ENCODE data around the gene RASSF8. TPM values are rescaled to one million over a fixed set of nuclear protein-coding genes. Genes with fewer than 3 reads are reported as not detected.

The RASSF8 gene
- total RNA-seq, 1 donor from 2014 or later = 35.3 TPM

DNA sequence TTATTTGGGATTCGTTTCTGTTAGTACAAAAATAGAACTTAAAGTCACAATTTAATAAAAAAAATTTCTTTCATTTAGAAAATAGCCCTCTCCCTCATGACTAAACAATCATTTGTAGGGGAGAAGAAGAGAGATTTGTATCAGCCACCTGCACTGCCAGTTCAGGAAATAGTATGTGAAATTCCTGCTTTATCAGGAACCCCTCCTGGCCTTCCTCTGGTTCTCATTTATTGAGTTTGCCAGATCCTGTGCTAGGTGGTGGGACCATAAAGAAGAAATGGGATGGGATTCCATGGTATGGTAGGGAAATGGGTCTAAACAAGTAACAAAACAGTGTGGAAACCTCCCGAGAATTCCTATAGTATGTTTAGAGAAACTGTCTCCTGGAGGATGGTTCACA, 30.0 kb downstream of the RASSF8 start:
- Histone ChIP-seq H3K4me3 (ENCODE audit: low read depth, low read length) (no peak overlapping the region), H3K36me3 (ENCODE audit: control insufficient read depth, insufficient read depth, low read length) (no peaks in the 10 kb centered on the region), H3K27me3 (ENCODE audit: control insufficient read depth, insufficient read depth, low read length) (no peaks in the 10 kb centered on the region)
- TF ChIP-seq CTCF (IDR thresholded peaks at IDR 0.05; ENCODE audit: insufficient read depth, low read length, poor library complexity, severe bottlenecking) = no peak
- no peak for DNase-seq (ENCODE audit: low read depth)

DNA sequence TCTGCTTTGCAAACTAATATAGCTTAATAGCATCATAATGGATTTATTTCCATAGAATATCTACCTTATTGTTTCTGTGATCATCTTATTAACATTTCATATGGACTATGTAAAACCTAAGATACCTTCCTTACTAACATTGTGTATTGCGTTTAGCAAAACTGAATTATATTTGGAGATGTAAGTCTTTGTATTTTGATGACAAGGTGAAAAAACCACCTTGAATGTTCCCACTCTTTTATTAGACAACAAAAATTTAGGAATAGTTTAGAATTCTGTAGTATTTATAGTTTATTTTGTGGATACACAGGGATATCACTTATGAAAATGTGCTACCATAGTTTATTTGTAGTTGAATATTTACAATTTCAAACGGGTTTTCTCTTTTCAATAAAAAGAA, 32.0 kb downstream of the RASSF8 start:
- no peak for TF ChIP-seq CTCF (IDR thresholded peaks at IDR 0.05; ENCODE audit: insufficient read depth, low read length, poor library complexity, severe bottlenecking)
- no peak overlapping the region for H3K4me3 ChIP-seq (ENCODE audit: low read depth, low read length)
- no peak for DNase-seq (ENCODE audit: low read depth)
- H3K36me3 ChIP-seq (ENCODE audit: control insufficient read depth, insufficient read depth, low read length) = no peaks in the 10 kb centered on the region
- no peaks in the 10 kb centered on the region for H3K27me3 ChIP-seq (ENCODE audit: control insufficient read depth, insufficient read depth, low read length)

GRCh38 chr12:25992026-25992782, 33.7 kb downstream of the RASSF8 start:
- no peak for TF ChIP-seq CTCF (IDR thresholded peaks at IDR 0.05; ENCODE audit: insufficient read depth, low read length, poor library complexity, severe bottlenecking)
- H3K36me3 ChIP-seq (ENCODE audit: control insufficient read depth, insufficient read depth, low read length) = no peaks in the 10 kb centered on the region
- H3K27me3 ChIP-seq (ENCODE audit: control insufficient read depth, insufficient read depth, low read length) = no peaks in the 10 kb centered on the region
- DNase-seq (ENCODE audit: low read depth) = no peak
- H3K4me3 ChIP-seq (ENCODE audit: low read depth, low read length) = no peak overlapping the region

- Histone ChIP-seq H3K27me3 (ENCODE audit: control insufficient read depth, insufficient read depth, low read length) (no peaks in the 10 kb centered on the region), H3K4me3 (ENCODE audit: low read depth, low read length) (no peak overlapping the region), H3K36me3 (ENCODE audit: control insufficient read depth, insufficient read depth, low read length) (no peaks in the 10 kb centered on the region)
- TF ChIP-seq CTCF (IDR thresholded peaks at IDR 0.05; ENCODE audit: insufficient read depth, low read length, poor library complexity, severe bottlenecking) = no peak
- no peak for DNase-seq (ENCODE audit: low read depth)
These were observed 35.6 kb downstream of the RASSF8 start for GRCh38 chr12:25993901-25994651.

GRCh38 chr12:25994901-25995625, 36.6 kb downstream of the RASSF8 start:
- Histone ChIP-seq H3K36me3 (ENCODE audit: control insufficient read depth, insufficient read depth, low read length) (no peaks in the 10 kb centered on the region), H3K27me3 (ENCODE audit: control insufficient read depth, insufficient read depth, low read length) (no peaks in the 10 kb centered on the region), H3K4me3 (ENCODE audit: low read depth, low read length) (no peak overlapping the region)
- TF ChIP-seq CTCF (IDR thresholded peaks at IDR 0.05; ENCODE audit: insufficient read depth, low read length, poor library complexity, severe bottlenecking) = no peak
- DNase-seq (ENCODE audit: low read depth) = no peak
